Measurements from ENCODE around the gene HYAL2.

Gene HYAL2

DNA sequence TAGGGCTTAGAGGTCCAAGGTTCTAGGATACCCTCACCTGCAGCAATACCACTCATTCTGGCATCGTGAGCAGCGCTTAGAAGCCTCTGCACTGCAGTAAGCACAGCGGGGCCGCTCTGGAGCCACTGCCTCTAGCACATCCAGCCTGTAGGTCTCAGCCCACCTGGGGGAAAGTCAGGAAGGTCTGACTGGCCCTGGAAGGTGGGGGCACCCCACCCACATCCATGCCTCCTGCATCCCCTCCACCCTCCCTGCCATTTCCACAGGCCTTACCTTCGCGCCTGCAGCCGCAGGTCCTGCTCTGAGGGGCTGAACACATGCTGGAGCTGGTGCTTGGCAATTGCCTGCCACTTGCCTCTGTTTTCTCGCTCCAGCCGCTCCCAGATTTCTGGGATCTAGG, 19.0 kb upstream of the HYAL2 start:
- TF ChIP-seq, protein P1, sequence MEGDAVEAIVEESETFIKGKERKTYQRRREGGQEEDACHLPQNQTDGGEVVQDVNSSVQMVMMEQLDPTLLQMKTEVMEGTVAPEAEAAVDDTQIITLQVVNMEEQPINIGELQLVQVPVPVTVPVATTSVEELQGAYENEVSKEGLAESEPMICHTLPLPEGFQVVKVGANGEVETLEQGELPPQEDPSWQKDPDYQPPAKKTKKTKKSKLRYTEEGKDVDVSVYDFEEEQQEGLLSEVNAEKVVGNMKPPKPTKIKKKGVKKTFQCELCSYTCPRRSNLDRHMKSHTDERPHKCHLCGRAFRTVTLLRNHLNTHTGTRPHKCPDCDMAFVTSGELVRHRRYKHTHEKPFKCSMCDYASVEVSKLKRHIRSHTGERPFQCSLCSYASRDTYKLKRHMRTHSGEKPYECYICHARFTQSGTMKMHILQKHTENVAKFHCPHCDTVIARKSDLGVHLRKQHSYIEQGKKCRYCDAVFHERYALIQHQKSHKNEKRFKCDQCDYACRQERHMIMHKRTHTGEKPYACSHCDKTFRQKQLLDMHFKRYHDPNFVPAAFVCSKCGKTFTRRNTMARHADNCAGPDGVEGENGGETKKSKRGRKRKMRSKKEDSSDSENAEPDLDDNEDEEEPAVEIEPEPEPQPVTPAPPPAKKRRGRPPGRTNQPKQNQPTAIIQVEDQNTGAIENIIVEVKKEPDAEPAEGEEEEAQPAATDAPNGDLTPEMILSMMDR (IDR thresholded peaks at IDR 0.05; ENCODE audit: low read depth, low read length) = no peak
- TF ChIP-seq POLR2A (IDR thresholded peaks at IDR 0.05; ENCODE audit: extremely low read depth, insufficient read length) (no peak), MYC (IDR thresholded peaks at IDR 0.05; ENCODE audit: low read depth, low read length) (no peak)
- TF ChIP-seq, protein P2, sequence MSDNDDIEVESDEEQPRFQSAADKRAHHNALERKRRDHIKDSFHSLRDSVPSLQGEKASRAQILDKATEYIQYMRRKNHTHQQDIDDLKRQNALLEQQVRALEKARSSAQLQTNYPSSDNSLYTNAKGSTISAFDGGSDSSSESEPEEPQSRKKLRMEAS (IDR thresholded peaks at IDR 0.05; ENCODE audit: low read depth, low read length) = no peak
- peak overlapping the region; percentile 64 for H3K4me3 ChIP-seq (ENCODE audit: low read depth, low read length)
- DNase-seq (ENCODE audit: low read depth) = no peak

DNA sequence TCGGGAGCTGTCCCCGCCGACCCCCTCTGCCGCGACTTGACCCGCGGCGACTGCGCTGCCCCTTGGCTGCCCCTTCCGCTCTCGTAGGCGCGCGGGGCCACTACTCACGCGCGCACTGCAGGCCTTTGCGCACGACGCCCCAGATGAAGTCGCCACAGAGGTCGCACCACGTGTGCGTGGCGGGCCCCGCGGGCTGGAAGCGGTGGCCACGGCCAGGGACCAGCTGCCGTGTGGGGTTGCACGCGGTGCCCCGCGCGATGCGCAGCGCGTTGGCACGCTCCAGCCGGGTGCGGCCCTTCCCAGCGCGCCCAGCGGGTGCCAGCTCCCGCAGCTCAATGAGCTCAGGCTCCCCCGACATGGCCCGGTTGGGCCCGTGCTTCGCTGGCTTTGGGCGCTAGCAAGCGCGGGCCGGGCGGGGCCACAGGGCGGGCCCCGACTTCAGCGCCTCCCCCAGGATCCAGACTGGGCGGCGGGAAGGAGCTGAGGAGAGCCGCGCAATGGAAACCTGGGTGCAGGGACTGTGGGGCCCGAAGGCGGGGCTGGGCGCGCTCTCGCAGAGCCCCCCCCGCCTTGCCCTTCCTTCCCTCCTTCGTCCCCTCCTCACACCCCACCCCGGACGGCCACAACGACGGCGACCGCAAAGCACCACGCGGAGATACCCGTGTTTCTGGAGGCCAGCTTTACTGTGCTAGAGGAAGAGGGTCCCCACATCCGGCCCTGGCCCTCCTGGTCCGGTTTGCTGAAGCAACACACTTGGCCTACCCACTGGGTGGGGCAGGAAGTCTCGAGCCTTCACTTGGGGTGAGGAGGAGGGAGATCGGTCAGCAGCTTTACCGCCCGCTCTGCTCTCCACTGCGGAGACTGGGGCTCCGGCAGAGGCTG, 18.1 kb upstream of the HYAL2 start, which contains the start of gene RASSF1:
RASSF1 (minus strand) TSS at position 389 of the 882 bp plus-strand sequence; CDS start at position 358, 31 bp downstream.
- peak; percentile 98 for DNase-seq (ENCODE audit: low read depth)
- TF ChIP-seq, protein P1 (IDR thresholded peaks at IDR 0.05; ENCODE audit: low read depth, low read length) = no peak
- TF ChIP-seq, protein P2 (IDR thresholded peaks at IDR 0.05; ENCODE audit: low read depth, low read length) = peak; percentile 92
- TF ChIP-seq MYC (IDR thresholded peaks at IDR 0.05; ENCODE audit: low read depth, low read length) (peak; percentile 95), POLR2A (IDR thresholded peaks at IDR 0.05; ENCODE audit: extremely low read depth, insufficient read length) (peak; percentile 84)
- peak within 1 kb of the TSS; percentile 99 for H3K4me3 ChIP-seq (ENCODE audit: low read depth, low read length)

DNA sequence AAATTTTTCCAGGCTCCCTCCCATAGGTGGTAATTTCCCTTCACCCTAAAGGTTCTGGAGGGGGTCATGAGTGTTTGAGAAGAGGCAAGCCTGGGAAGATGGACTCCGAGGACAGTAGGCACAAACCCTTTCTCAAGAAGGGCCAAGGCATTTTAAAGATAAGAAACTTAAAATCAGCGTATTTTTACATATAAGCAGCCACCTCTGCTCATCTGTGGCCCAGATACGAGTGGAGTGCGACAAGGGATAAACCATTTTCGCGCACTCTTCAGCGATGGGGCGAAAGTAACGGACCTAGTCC, 17.6 kb upstream of the HYAL2 start:
- no peak for DNase-seq (ENCODE audit: low read depth)
- H3K4me3 ChIP-seq (ENCODE audit: low read depth, low read length) = peak overlapping the region; percentile 99

DNA sequence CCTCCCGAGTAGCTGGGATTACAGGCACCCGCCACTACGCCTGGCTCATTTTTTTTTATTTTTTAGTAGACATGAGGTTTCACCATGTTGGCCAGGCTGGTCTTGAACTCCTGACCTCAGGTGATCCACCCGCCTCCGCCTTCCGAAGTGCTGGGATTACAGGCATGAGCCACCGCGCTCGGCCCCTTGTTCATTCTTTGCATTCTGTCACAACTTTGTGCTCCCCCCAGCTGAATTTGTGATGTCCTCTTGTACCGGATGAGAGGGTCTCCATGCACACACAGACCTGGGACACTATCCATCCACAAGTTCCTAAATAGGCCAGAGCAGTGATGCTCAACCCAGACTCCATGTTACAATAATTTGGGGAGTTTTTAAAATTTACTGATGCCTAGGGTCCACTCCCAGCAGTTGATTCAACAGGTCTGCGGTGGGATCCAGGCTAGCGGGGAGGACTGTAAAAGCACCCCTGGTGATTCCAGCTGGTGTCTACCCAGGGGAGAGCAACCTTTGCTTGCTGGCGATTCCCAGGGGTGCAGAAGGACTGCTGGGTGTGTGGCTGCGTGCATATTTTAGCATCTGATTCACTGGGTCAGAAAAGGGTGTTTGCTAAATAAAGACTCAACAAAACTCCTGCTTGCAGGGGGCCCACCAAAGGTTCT, 17.1 kb upstream of the HYAL2 start:
- peak; percentile 69 for DNase-seq (ENCODE audit: low read depth)
- TF ChIP-seq, protein P1 (IDR thresholded peaks at IDR 0.05; ENCODE audit: low read depth, low read length) = no peak
- TF ChIP-seq POLR2A (IDR thresholded peaks at IDR 0.05; ENCODE audit: extremely low read depth, insufficient read length) (no peak), MYC (IDR thresholded peaks at IDR 0.05; ENCODE audit: low read depth, low read length) (no peak)
- TF ChIP-seq, protein P2 (IDR thresholded peaks at IDR 0.05; ENCODE audit: low read depth, low read length) = no peak
- peak overlapping the region; percentile 99 for H3K4me3 ChIP-seq (ENCODE audit: low read depth, low read length)

More for the DNA sequence above, 17.6 kb upstream of the HYAL2 start:
- TF ChIP-seq, protein P2 (IDR thresholded peaks at IDR 0.05; ENCODE audit: low read depth, low read length) = no peak
- TF ChIP-seq MYC (IDR thresholded peaks at IDR 0.05; ENCODE audit: low read depth, low read length) = no peak
- TF ChIP-seq, protein P1 (IDR thresholded peaks at IDR 0.05; ENCODE audit: low read depth, low read length) = no peak
- TF ChIP-seq POLR2A (IDR thresholded peaks at IDR 0.05; ENCODE audit: extremely low read depth, insufficient read length) = no peak

DNA sequence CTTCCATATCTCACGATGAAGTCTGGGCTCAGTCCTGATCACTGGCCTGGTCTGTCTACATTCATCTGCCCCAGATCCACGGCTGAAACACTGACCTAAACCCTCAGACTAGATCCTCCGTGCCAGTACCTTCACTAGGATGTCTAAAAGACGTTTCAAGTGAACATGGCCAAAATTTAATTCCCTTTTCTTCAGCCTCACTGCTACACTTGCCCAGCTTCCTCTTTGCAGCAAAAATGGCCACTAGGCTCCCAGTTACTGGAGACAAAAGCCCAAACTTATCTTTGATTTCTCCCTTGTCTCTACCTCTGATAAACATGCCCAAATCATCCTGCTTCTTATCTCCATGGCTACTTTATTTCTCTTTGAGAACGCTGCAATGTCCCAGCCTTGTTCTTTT, 16.4 kb upstream of the HYAL2 start:
- TF ChIP-seq, protein P2 (IDR thresholded peaks at IDR 0.05; ENCODE audit: low read depth, low read length) = no peak
- no peak for TF ChIP-seq POLR2A (IDR thresholded peaks at IDR 0.05; ENCODE audit: extremely low read depth, insufficient read length)
- TF ChIP-seq MYC (IDR thresholded peaks at IDR 0.05; ENCODE audit: low read depth, low read length) = no peak
- TF ChIP-seq, protein P1 (IDR thresholded peaks at IDR 0.05; ENCODE audit: low read depth, low read length) = no peak
- peak overlapping the region; percentile 99 for H3K4me3 ChIP-seq (ENCODE audit: low read depth, low read length)
- peak; percentile 68 for DNase-seq (ENCODE audit: low read depth)

Data from NB4 (cell line).